Fibroblast of lung (primary cell): Measurements from ENCODE around the gene CSF3R.

Experiments used
- EZH2 ChIP-seq: IDR thresholded peaks from 2 replicates; pipeline ENCODE4 v1.5.1; 2012; ENCODE audit warnings: low read length, control low read depth, mild to moderate bottlenecking; ENCODE audit errors: missing control alignments
- TF ChIP-seq, protein P1 (sequence below), 2 donors: IDR thresholded peaks in 1 of 2; conservative IDR thresholded peaks in 1 of 2; 1 replicate in 1 of 2; 2 replicates in 1 of 2; pipeline ENCODE4 v1.5.1; 2011 to 2012; ENCODE audit warnings: low read length in 2 of 2, control low read depth in 1 of 2, inconsistent platforms in 1 of 2, low read depth in 1 of 2, mild to moderate bottlenecking in 1 of 2

GRCh38 chr1:36528361-36529349 lies 45.9 kb upstream of the CSF3R start:
- TF ChIP-seq, protein P1, sequence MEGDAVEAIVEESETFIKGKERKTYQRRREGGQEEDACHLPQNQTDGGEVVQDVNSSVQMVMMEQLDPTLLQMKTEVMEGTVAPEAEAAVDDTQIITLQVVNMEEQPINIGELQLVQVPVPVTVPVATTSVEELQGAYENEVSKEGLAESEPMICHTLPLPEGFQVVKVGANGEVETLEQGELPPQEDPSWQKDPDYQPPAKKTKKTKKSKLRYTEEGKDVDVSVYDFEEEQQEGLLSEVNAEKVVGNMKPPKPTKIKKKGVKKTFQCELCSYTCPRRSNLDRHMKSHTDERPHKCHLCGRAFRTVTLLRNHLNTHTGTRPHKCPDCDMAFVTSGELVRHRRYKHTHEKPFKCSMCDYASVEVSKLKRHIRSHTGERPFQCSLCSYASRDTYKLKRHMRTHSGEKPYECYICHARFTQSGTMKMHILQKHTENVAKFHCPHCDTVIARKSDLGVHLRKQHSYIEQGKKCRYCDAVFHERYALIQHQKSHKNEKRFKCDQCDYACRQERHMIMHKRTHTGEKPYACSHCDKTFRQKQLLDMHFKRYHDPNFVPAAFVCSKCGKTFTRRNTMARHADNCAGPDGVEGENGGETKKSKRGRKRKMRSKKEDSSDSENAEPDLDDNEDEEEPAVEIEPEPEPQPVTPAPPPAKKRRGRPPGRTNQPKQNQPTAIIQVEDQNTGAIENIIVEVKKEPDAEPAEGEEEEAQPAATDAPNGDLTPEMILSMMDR (conservative IDR thresholded peaks at IDR 0.05 in 1 of 2, IDR thresholded peaks at IDR 0.05 in 1 of 2; ENCODE audit: low read depth in 1 of 2, low read length in 2 of 2): no peak
- TF ChIP-seq EZH2: no peak
